Endothelial cell (in vitro differentiated cells): ENCODE data around the gene LRRC19. TPM values are rescaled to one million over a fixed set of nuclear protein-coding genes. Genes with fewer than 3 reads are reported as not detected.

Experiments used
- DNase-seq: peaks from one replicate; pipeline ENCODE4 v3.0.0; 2021; ENCODE audit warnings: low spot score
- H3K27ac Mint-ChIP-seq: one replicate; pipeline ENCODE4 v1.8.0; 2021; ENCODE audit warnings: mixed read lengths, inconsistent platforms; ENCODE audit not compliant: unreplicated experiment
- H3K27me3 Mint-ChIP-seq: one replicate; pipeline ENCODE4 v1.8.0; 2021; ENCODE audit warnings: mild to moderate bottlenecking, moderate library complexity, mixed read lengths, inconsistent platforms; ENCODE audit not compliant: unreplicated experiment
- H3K36me3 Mint-ChIP-seq: one replicate; pipeline ENCODE4 v1.8.0; 2021; ENCODE audit warnings: mild to moderate bottlenecking, low read depth, mixed read lengths, inconsistent platforms; ENCODE audit not compliant: unreplicated experiment
- H3K4me1 Mint-ChIP-seq: one replicate; pipeline ENCODE4 v1.8.0; 2021; ENCODE audit warnings: mild to moderate bottlenecking, mixed read lengths, inconsistent platforms; ENCODE audit not compliant: unreplicated experiment
- H3K4me3 Mint-ChIP-seq: one replicate; pipeline ENCODE4 v1.8.0; 2021; ENCODE audit warnings: mild to moderate bottlenecking, mixed read lengths, inconsistent platforms; ENCODE audit not compliant: unreplicated experiment
- H3K9me3 Mint-ChIP-seq: one replicate; pipeline ENCODE4 v1.8.0; 2021; ENCODE audit warnings: mixed read lengths, inconsistent platforms; ENCODE audit not compliant: unreplicated experiment
- total RNA-seq: library from RNA; stranded (reverse); fragmentation: NEBNext Ultra II Directional; extraction: Animal tissue kit (Norgen Biotek cat#: 25700); gene quantifications from one replicate; pipeline ENCODE4 v1.2.1, GENCODE V29; 2021; ENCODE audit not compliant: unreplicated experiment
- TF ChIP-seq, protein P1 (sequence below): fragments of 200-600 bp; sonication (generic); IDR thresholded peaks from one replicate; pipeline ENCODE4 v1.5.0; 2021; ENCODE audit warnings: antibody characterized with exemption; ENCODE audit not compliant: unreplicated experiment

Gene LRRC19
- total RNA-seq, 1 donor from 2014 or later, result not detected

DNA sequence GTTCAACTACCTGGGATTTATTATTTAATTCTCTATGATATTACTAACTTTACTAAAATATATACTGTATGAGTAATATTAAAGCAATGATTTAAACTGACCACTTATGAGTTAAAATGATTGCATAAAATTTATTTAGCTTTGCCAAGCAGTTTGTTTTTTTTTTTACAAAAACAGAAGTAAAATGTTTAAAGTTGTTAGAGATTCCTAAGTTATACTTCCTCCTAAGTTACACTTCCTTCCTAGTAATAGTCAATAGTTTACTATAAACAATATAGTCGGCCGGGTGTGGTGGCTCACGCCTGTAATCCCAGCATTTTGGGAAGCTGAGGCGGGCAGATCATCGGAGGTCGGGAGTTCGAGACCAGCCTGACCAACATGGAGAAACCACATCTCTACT lies 23.7 kb upstream of the LRRC19 start:
- no peak for DNase-seq
- no peak overlapping the region for H3K4me3 Mint-ChIP-seq
- peaks cover 7% of the 10 kb centered on the region for H3K36me3 Mint-ChIP-seq
- no peaks in the 10 kb centered on the region for H3K4me1 Mint-ChIP-seq
- no peak overlapping the region for H3K27ac Mint-ChIP-seq
- TF ChIP-seq, protein P1, sequence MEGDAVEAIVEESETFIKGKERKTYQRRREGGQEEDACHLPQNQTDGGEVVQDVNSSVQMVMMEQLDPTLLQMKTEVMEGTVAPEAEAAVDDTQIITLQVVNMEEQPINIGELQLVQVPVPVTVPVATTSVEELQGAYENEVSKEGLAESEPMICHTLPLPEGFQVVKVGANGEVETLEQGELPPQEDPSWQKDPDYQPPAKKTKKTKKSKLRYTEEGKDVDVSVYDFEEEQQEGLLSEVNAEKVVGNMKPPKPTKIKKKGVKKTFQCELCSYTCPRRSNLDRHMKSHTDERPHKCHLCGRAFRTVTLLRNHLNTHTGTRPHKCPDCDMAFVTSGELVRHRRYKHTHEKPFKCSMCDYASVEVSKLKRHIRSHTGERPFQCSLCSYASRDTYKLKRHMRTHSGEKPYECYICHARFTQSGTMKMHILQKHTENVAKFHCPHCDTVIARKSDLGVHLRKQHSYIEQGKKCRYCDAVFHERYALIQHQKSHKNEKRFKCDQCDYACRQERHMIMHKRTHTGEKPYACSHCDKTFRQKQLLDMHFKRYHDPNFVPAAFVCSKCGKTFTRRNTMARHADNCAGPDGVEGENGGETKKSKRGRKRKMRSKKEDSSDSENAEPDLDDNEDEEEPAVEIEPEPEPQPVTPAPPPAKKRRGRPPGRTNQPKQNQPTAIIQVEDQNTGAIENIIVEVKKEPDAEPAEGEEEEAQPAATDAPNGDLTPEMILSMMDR, result no peak
- H3K9me3 Mint-ChIP-seq, result no peaks in the 10 kb centered on the region
- H3K27me3 Mint-ChIP-seq, result no peaks in the 10 kb centered on the region

DNA sequence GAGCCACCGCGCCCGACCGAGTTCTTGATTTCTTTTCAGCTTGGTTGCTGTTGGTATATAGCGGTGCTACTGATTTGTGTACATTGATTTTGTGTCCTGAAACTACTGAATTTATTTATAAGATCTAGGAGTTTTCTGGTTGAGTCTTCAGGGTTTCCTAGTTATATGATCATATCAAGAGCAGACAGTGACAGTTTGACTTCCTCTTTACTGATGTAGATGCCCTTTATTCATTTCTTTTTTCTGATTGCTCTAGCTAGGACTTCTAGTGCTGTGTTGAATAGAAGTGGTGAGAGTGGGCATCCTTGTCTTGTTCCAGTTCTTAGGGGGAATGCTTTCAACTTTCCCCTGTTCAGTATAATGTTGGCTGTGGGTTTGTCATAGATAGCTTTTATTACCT lies 17.4 kb upstream of the LRRC19 start:
- H3K36me3 Mint-ChIP-seq, result peaks cover 13% of the 10 kb centered on the region
- TF ChIP-seq, protein P1, result no peak
- no peaks in the 10 kb centered on the region for H3K4me1 Mint-ChIP-seq
- no peaks in the 10 kb centered on the region for H3K27me3 Mint-ChIP-seq
- H3K27ac Mint-ChIP-seq, result no peak overlapping the region
- no peak overlapping the region for H3K4me3 Mint-ChIP-seq
- H3K9me3 Mint-ChIP-seq, result no peaks in the 10 kb centered on the region
- no peak for DNase-seq

DNA sequence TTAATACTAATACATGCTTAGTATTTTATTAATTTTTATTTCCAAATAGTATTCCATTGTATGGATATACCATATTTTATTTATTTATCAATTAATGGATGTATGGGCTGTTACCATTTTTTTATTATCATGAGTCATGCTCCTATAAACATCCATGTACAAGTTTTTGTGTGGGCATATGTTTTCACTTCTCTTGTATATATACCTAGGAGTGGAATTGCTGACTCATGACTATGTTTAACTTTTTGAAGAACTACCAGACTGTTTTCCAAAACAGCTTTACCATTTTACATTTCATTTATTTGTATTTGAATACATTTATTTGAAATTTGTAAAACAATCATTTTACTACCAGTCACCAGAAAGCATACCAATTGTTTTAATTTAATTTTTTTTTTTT lies 14.1 kb upstream of the LRRC19 start:
- TF ChIP-seq, protein P1, result no peak
- Mint-ChIP-seq H3K27me3 (no peaks in the 10 kb centered on the region), H3K36me3 (peaks cover 10% of the 10 kb centered on the region), H3K9me3 (no peaks in the 10 kb centered on the region), H3K4me3 (no peak overlapping the region), H3K4me1 (no peaks in the 10 kb centered on the region), H3K27ac (no peak overlapping the region)
- DNase-seq, result no peak

DNA sequence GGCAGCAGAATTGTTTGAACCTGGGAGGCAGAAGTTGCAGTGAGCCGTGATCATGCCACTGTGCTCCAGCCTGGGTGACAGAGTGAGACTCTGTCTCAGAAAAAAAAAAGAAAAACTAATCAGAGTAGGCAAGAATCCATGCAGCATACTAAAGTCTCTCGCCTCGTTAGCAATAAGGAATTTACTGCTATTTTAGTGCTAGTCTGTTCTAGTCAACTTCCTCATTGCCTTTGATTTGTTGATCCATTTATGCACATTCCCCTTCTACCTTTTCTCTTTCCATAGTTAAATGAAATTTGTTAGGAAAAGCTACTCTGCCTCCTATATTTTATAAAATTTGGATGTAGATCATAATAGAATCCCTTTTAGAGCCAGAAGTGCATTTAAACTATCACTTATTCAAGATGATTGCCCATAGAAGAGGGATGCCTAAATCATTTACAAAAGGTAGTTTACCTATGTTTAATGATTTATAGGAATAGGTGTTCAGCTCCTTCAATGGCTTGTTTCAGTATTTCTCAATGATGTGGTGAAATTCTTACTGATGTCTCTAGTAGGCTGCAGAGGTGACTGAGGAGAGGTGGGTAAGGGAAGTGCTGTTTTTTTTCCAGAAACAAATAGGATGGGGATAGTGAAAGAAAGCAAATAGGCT lies 1.9 kb downstream of the LRRC19 start:
- DNase-seq, result no peak
- Mint-ChIP-seq H3K4me3 (no peak overlapping the region), H3K9me3 (no peaks in the 10 kb centered on the region), H3K27ac (no peak overlapping the region), H3K4me1 (no peaks in the 10 kb centered on the region), H3K36me3 (no peaks in the 10 kb centered on the region), H3K27me3 (no peaks in the 10 kb centered on the region)
- TF ChIP-seq, protein P1, result no peak

DNA sequence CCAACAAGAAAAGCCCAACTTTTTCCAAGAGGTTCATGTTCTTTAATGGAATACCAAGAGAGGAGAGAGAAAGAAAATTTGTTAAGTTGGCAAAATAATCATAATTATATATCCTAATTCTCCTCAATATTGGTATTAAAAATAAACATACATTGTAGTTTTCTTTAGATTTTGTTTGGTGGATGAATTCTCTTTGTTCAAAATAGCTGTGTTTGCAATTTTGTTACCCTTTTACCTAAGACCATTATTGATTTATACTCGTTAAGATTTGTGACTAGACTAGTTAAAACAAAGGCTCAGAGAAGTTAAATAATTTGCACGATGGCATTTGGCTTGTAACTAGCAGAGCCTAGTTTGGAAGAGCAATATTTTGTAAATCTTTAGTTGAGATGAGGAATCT lies 9.7 kb downstream of the LRRC19 start:
- TF ChIP-seq, protein P1, result no peak
- Mint-ChIP-seq H3K27ac (no peak overlapping the region), H3K27me3 (no peaks in the 10 kb centered on the region), H3K4me1 (no peaks in the 10 kb centered on the region), H3K9me3 (no peaks in the 10 kb centered on the region), H3K36me3 (no peaks in the 10 kb centered on the region), H3K4me3 (no peak overlapping the region)
- DNase-seq, result no peak
